ENCODE results near the gene GDF10. TPM values are rescaled to one million over a fixed set of nuclear protein-coding genes. Genes with fewer than 3 reads are reported as not detected.

Gene GDF10
- total RNA-seq, 1 experiment from 2014 or later = not detected

GRCh38 chr10:47301833-47302232 lies 1.8 kb downstream of the GDF10 start:
- no TSS peak for BruUV-seq (replicated peaks)
- Histone ChIP-seq H3K36me3 (ENCODE audit: low read depth, low read length) (no peaks in the 10 kb centered on the region), H3K4me2 (ENCODE audit: low read length) (no peak overlapping the region), H3K9me3 (ENCODE audit: low read length) (no peaks in the 10 kb centered on the region), H2AFZ (ENCODE audit: low read length) (no peak overlapping the region), H3K4me1 (ENCODE audit: insufficient read depth, low read length) (no peaks in the 10 kb centered on the region), H3K9me2 (replicated peaks; ENCODE audit: low read length) (no peaks in the 10 kb centered on the region), H4K20me1 (ENCODE audit: low read length) (no peaks in the 10 kb centered on the region), H3K79me2 (ENCODE audit: low read length) (no peaks in the 10 kb centered on the region), H3F3A (ENCODE audit: low read length, unreplicated experiment) (no peaks in the 10 kb centered on the region), H3K9ac (ENCODE audit: low read length) (no peak overlapping the region), H3K27me3 (ENCODE audit: low read length) (peaks cover 26% of the 10 kb centered on the region), H3K27ac (ENCODE audit: low read length) (no peak overlapping the region), H3K4me3 (ENCODE audit: low read length) (no peak overlapping the region)
- ChIA-PET POLR2A (ENCODE audit: unreplicated experiment) (no interaction called here), CTCF (no interaction called here)
- no peak for ATAC-seq
- intact Hi-C loops (cut with micrococcal nuclease) = no loop called here
- no peak for DNase-seq
- TF ChIP-seq EZH2phosphoT487 (IDR thresholded peaks at IDR 0.05; ENCODE audit: borderline replicate concordance, low read length) (no peak), CTCF (conservative IDR thresholded peaks at IDR 0.05; ENCODE audit: low read depth, low read length) (no peak)

GRCh38 chr10:47303105-47303504 lies 3.1 kb downstream of the GDF10 start:
- no peak for ATAC-seq
- BruUV-seq (replicated peaks) = no TSS peak
- CTCF ChIA-PET = no interaction called here

GRCh38 chr10:47303866-47304265 lies 3.9 kb downstream of the GDF10 start:
- ATAC-seq = no peak
- no peaks in the 10 kb centered on the region for H3K9me2 ChIP-seq (replicated peaks; ENCODE audit: low read length)
- no peak for DNase-seq
- H3K4me1 ChIP-seq (ENCODE audit: insufficient read depth, low read length) = no peaks in the 10 kb centered on the region
- no peaks in the 10 kb centered on the region for H4K20me1 ChIP-seq (ENCODE audit: low read length)
- POLR2A ChIA-PET (ENCODE audit: unreplicated experiment) = no interaction called here
- no peaks in the 10 kb centered on the region for H3K79me2 ChIP-seq (ENCODE audit: low read length)
- H3K27ac ChIP-seq (ENCODE audit: low read length) = no peak overlapping the region
- no peaks in the 10 kb centered on the region for H3K9me3 ChIP-seq (ENCODE audit: low read length)
- CTCF ChIA-PET = no interaction called here
- no peaks in the 10 kb centered on the region for H3F3A ChIP-seq (ENCODE audit: low read length, unreplicated experiment)
- H3K36me3 ChIP-seq (ENCODE audit: low read depth, low read length) = no peaks in the 10 kb centered on the region
- H3K9ac ChIP-seq (ENCODE audit: low read length) = no peak overlapping the region
- BruUV-seq (replicated peaks) = no TSS peak
- no peak overlapping the region for H3K4me3 ChIP-seq (ENCODE audit: low read length)
- intact Hi-C loops (cut with micrococcal nuclease) = no loop called here
- no peak overlapping the region for H3K4me2 ChIP-seq (ENCODE audit: low read length)
- TF ChIP-seq CTCF (conservative IDR thresholded peaks at IDR 0.05; ENCODE audit: low read depth, low read length) = no peak
- no peak for TF ChIP-seq EZH2phosphoT487 (IDR thresholded peaks at IDR 0.05; ENCODE audit: borderline replicate concordance, low read length)
- no peak for TF ChIP-seq EZH2 (IDR thresholded peaks at IDR 0.05; ENCODE audit: low read length, unreplicated experiment)
- no peak overlapping the region for H2AFZ ChIP-seq (ENCODE audit: low read length)
- H3K27me3 ChIP-seq (ENCODE audit: low read length) = peaks cover 6% of the 10 kb centered on the region

More at GRCh38 chr10:47303105-47303504, 3.1 kb downstream of the GDF10 start:
- Histone ChIP-seq H3K27ac (ENCODE audit: low read length) (no peak overlapping the region), H3K9me3 (ENCODE audit: low read length) (no peaks in the 10 kb centered on the region), H2AFZ (ENCODE audit: low read length) (no peak overlapping the region), H3K4me3 (ENCODE audit: low read length) (no peak overlapping the region), H4K20me1 (ENCODE audit: low read length) (no peaks in the 10 kb centered on the region), H3K9ac (ENCODE audit: low read length) (no peak overlapping the region), H3K9me2 (replicated peaks; ENCODE audit: low read length) (no peaks in the 10 kb centered on the region), H3K36me3 (ENCODE audit: low read depth, low read length) (no peaks in the 10 kb centered on the region), H3K27me3 (ENCODE audit: low read length) (peaks cover 14% of the 10 kb centered on the region), H3K4me2 (ENCODE audit: low read length) (no peak overlapping the region), H3K4me1 (ENCODE audit: insufficient read depth, low read length) (no peaks in the 10 kb centered on the region), H3F3A (ENCODE audit: low read length, unreplicated experiment) (no peaks in the 10 kb centered on the region), H3K79me2 (ENCODE audit: low read length) (no peaks in the 10 kb centered on the region)
- intact Hi-C loops (cut with micrococcal nuclease) = no loop called here
- POLR2A ChIA-PET (ENCODE audit: unreplicated experiment) = no interaction called here
- no peak for DNase-seq
- TF ChIP-seq EZH2phosphoT487 (IDR thresholded peaks at IDR 0.05; ENCODE audit: borderline replicate concordance, low read length) (no peak), EZH2 (IDR thresholded peaks at IDR 0.05; ENCODE audit: low read length, unreplicated experiment) (no peak), CTCF (conservative IDR thresholded peaks at IDR 0.05; ENCODE audit: low read depth, low read length) (no peak)
